ENCODE results near the gene COL4A2.

GRCh38 chr13:110414283-110414682, 107.2 kb downstream of the COL4A2 start:
- TF ChIP-seq CTCF (IDR thresholded peaks at IDR 0.05): no peak
- no peak for TF ChIP-seq EP300 (IDR thresholded peaks at IDR 0.05)

Data from ovary (tissue), 3 donors.